HL-60/S4 (cell line): ENCODE data around the gene GRK2.
"Not testable (repeated sequence)": the region's sequence is repeated elsewhere in the genome, so short reads cannot be mapped to it uniquely, and the experiment has no call there.

Experiments
- in situ Hi-C: fragments of 300-500 bp; cut with MboI; formaldehyde crosslinking; loops from 2 replicates; pipeline ENCODE4 v1.14.3; 2022; ENCODE audit warnings: low sequenced_read_pairs

Gene GRK2

GRCh38 chr11:67253872-67254624 lies 12.2 kb upstream of the GRK2 start:
- in situ Hi-C loops: no loop called here

- in situ Hi-C loops: no loop called here
Measured at GRCh38 chr11:67254798-67255197, 11.5 kb upstream of the GRK2 start.

- in situ Hi-C loops: no loop called here
Measured at GRCh38 chr11:67255353-67255752, 10.9 kb upstream of the GRK2 start.

GRCh38 chr11:67255864-67256263 lies 10.4 kb upstream of the GRK2 start:
- in situ Hi-C loops: no loop called here

GRCh38 chr11:67256477-67257135 lies 9.7 kb upstream of the GRK2 start:
- in situ Hi-C loops: no loop called here

GRCh38 chr11:67260406-67260805 lies 5.9 kb upstream of the GRK2 start:
- in situ Hi-C loops: no loop called here

GRCh38 chr11:67260885-67261639 lies 5.2 kb upstream of the GRK2 start:
- in situ Hi-C loops: not testable (repeated sequence)

- in situ Hi-C loops: no loop called here
Measured at GRCh38 chr11:67261640-67261945, 4.7 kb upstream of the GRK2 start.

GRCh38 chr11:67261946-67262681 lies 4.2 kb upstream of the GRK2 start:
- in situ Hi-C loops: no loop called here

- in situ Hi-C loops: no loop called here
Measured at GRCh38 chr11:67262731-67263675, 3.3 kb upstream of the GRK2 start.

GRCh38 chr11:67264260-67264659 lies 2.0 kb upstream of the GRK2 start:
- in situ Hi-C loops: no loop called here

- in situ Hi-C loops: no loop called here
Measured at GRCh38 chr11:67264877-67265632, 1.2 kb upstream of the GRK2 start.

GRCh38 chr11:67265633-67266448 lies 432 bp upstream of the GRK2 start:
- in situ Hi-C loops: no loop called here

- in situ Hi-C loops: no loop called here
Measured at GRCh38 chr11:67267188-67268080, 1.2 kb downstream of the GRK2 start.

- in situ Hi-C loops: no loop called here
Measured at GRCh38 chr11:67268081-67268961, 2.0 kb downstream of the GRK2 start.

- in situ Hi-C loops: no loop called here
Measured at GRCh38 chr11:67268962-67269268, 2.6 kb downstream of the GRK2 start.
